ENCODE results near the gene GPR65.

DNA sequence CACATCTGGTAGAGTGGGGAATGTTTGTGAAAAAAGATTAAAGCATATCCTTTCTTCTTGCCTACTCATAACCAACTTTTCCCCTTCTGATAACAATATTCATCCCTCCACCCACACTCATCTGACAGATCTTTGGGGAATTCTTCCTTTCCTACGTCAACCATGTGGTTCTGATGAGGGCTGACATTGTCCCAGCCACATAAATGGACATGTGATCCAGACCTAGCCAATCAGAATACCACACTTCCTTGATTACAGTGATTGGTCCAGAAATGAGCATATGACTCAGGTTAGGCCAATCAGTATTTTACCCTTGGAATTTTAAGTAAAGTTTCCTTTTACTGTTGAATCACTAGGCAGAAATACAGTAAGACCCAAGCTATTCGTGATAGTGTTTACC is 58.9 kb downstream of the GPR65 start:
- TF ChIP-seq, protein P1, sequence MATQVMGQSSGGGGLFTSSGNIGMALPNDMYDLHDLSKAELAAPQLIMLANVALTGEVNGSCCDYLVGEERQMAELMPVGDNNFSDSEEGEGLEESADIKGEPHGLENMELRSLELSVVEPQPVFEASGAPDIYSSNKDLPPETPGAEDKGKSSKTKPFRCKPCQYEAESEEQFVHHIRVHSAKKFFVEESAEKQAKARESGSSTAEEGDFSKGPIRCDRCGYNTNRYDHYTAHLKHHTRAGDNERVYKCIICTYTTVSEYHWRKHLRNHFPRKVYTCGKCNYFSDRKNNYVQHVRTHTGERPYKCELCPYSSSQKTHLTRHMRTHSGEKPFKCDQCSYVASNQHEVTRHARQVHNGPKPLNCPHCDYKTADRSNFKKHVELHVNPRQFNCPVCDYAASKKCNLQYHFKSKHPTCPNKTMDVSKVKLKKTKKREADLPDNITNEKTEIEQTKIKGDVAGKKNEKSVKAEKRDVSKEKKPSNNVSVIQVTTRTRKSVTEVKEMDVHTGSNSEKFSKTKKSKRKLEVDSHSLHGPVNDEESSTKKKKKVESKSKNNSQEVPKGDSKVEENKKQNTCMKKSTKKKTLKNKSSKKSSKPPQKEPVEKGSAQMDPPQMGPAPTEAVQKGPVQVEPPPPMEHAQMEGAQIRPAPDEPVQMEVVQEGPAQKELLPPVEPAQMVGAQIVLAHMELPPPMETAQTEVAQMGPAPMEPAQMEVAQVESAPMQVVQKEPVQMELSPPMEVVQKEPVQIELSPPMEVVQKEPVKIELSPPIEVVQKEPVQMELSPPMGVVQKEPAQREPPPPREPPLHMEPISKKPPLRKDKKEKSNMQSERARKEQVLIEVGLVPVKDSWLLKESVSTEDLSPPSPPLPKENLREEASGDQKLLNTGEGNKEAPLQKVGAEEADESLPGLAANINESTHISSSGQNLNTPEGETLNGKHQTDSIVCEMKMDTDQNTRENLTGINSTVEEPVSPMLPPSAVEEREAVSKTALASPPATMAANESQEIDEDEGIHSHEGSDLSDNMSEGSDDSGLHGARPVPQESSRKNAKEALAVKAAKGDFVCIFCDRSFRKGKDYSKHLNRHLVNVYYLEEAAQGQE (tag by site-specific recombination; IDR thresholded peaks at IDR 0.05) = no peak
- TF ChIP-seq ZNF175 (tag by site-specific recombination; IDR thresholded peaks at IDR 0.05) (no peak), KLF10 (tag by site-specific recombination; IDR thresholded peaks at IDR 0.05) (no peak)
- TF ChIP-seq, protein P2, sequence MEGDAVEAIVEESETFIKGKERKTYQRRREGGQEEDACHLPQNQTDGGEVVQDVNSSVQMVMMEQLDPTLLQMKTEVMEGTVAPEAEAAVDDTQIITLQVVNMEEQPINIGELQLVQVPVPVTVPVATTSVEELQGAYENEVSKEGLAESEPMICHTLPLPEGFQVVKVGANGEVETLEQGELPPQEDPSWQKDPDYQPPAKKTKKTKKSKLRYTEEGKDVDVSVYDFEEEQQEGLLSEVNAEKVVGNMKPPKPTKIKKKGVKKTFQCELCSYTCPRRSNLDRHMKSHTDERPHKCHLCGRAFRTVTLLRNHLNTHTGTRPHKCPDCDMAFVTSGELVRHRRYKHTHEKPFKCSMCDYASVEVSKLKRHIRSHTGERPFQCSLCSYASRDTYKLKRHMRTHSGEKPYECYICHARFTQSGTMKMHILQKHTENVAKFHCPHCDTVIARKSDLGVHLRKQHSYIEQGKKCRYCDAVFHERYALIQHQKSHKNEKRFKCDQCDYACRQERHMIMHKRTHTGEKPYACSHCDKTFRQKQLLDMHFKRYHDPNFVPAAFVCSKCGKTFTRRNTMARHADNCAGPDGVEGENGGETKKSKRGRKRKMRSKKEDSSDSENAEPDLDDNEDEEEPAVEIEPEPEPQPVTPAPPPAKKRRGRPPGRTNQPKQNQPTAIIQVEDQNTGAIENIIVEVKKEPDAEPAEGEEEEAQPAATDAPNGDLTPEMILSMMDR (tag by site-specific recombination; IDR thresholded peaks at IDR 0.05) = no peak
- TF ChIP-seq, protein P3, sequence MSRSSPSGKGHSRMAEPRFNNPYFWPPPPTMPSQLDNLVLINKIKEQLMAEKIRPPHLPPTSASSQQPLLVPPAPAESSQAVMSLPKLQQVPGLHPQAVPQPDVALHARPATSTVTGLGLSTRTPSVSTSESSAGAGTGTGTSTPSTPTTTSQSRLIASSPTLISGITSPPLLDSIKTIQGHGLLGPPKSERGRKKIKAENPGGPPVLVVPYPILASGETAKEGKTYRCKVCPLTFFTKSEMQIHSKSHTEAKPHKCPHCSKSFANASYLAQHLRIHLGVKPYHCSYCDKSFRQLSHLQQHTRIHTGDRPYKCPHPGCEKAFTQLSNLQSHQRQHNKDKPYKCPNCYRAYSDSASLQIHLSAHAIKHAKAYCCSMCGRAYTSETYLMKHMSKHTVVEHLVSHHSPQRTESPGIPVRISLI (tag by site-specific recombination; IDR thresholded peaks at IDR 0.05) = no peak
